Heart left ventricle (tissue), 13 donors: ENCODE results near the gene FKBP7.

Source experiments
- POLR2A ChIP-seq, 2 donors: fragments of 450-650 bp; IDR thresholded peaks; one replicate each; pipeline ENCODE4 v1.6.1; 2017; ENCODE audit warnings: antibody characterized with exemption in 2 of 2, mild to moderate bottlenecking in 2 of 2, moderate library complexity in 2 of 2
- TF ChIP-seq, protein P1 (sequence below), 12 donors: fragments of 200-600 bp; sonication (generic) in 4 of 12; IDR thresholded peaks; one replicate each; pipeline versions ENCODE4 v1.5.0 to v1.8.0; 2018 to 2022; ENCODE audit warnings: antibody characterized with exemption in 12 of 12, mild to moderate bottlenecking in 5 of 12
- donor health status: ischemic (EF 13 %, LVEDD 7.1; RV severe dilation, severe dysfunction).
- donor health status: DM: no; HTN: yes; CAD: no.
- donor health status: DM: no; HTN: no; CAD: no.
- donor health status: ischemic (EF 25% LVEDD 6.9; RV normal size, moderate dysfunction).
- donor health status: ischemic (EF 25% LVEDD 5.7; RV mildly dilated, moderate dysfunction).
- donor health status: ischemic (EF 35%, LVEDD 5.7; RV mildly dilated, moderate dysfunction).
- donor health status: nonischemic (EF 11% LVEDD 7.7; RV severe dilation, severe dysfunction).
- donor health status: DM: yes; HTN: yes; CAD: no.
- donor health status: PGD.
- donor health status: ischemic (EF 29% LVEDD 5.4; RV normal size, mild dysfunction).
- donor health status: nonischemic (EF 23%, LVEDD 6.1; RV moderate dilation, normal function).

- TF ChIP-seq, protein P1, sequence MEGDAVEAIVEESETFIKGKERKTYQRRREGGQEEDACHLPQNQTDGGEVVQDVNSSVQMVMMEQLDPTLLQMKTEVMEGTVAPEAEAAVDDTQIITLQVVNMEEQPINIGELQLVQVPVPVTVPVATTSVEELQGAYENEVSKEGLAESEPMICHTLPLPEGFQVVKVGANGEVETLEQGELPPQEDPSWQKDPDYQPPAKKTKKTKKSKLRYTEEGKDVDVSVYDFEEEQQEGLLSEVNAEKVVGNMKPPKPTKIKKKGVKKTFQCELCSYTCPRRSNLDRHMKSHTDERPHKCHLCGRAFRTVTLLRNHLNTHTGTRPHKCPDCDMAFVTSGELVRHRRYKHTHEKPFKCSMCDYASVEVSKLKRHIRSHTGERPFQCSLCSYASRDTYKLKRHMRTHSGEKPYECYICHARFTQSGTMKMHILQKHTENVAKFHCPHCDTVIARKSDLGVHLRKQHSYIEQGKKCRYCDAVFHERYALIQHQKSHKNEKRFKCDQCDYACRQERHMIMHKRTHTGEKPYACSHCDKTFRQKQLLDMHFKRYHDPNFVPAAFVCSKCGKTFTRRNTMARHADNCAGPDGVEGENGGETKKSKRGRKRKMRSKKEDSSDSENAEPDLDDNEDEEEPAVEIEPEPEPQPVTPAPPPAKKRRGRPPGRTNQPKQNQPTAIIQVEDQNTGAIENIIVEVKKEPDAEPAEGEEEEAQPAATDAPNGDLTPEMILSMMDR (IDR thresholded peaks at IDR 0.05) = no peak
- no peak for TF ChIP-seq POLR2A (IDR thresholded peaks at IDR 0.05)
Measured at GRCh38 chr2:178450524-178450773, 28.0 kb downstream of the FKBP7 start.
